Central memory CD8-positive, alpha-beta T cell (primary cell): ENCODE measurements around the gene KCNK6.
A peak's percentile ranks its signal among the peaks of the same experiment; 100 is the strongest.

Experiments
- ATAC-seq: fragments of 150-1000 bp; cut with Tn5 transposase; replicated peaks from 2 replicates; pipeline ENCODE4 v1.10.0; 2022; ENCODE audit warnings: mild to moderate bottlenecking, moderate FRiP score, moderate number of reproducible peaks; ENCODE audit not compliant: poor library complexity, severe bottlenecking; ENCODE audit errors: extremely low read depth
- DNase-seq, 2 donors: peaks; one replicate each; pipeline ENCODE4 v3.0.0; 2021; ENCODE audit warnings: low spot score in 2 of 2
- H3K27ac Mint-ChIP-seq: one replicate; pipeline ENCODE4 v1.8.0; 2022; ENCODE audit warnings: low read depth, mild to moderate bottlenecking, moderate library complexity, mixed read lengths
- H3K27me3 Mint-ChIP-seq: one replicate; pipeline ENCODE4 v1.8.0; 2022; ENCODE audit warnings: mixed read lengths
- H3K36me3 Mint-ChIP-seq: one replicate; pipeline ENCODE4 v1.8.0; 2022; ENCODE audit warnings: mild to moderate bottlenecking, moderate library complexity, mixed read lengths; ENCODE audit not compliant: insufficient read depth
- H3K4me1 Mint-ChIP-seq: one replicate; pipeline ENCODE4 v1.8.0; 2022; ENCODE audit warnings: mixed read lengths
- H3K4me3 Mint-ChIP-seq: one replicate; pipeline ENCODE4 v1.8.0; 2022; ENCODE audit warnings: mild to moderate bottlenecking, moderate library complexity, mixed read lengths
- H3K9me3 Mint-ChIP-seq: one replicate; pipeline ENCODE4 v1.8.0; 2022; ENCODE audit warnings: mixed read lengths

KCNK6 gene

GRCh38 chr19:38304866-38305429, 14.7 kb upstream of the KCNK6 start:
- Mint-ChIP-seq H3K4me3 (no peak overlapping the region), H3K27ac (no peak overlapping the region), H3K27me3 (no peaks in the 10 kb centered on the region), H3K36me3 (peaks cover 5% of the 10 kb centered on the region), H3K9me3 (no peaks in the 10 kb centered on the region), H3K4me1 (peaks cover 5% of the 10 kb centered on the region)
- ATAC-seq, result no peak
- DNase-seq, result no peak

GRCh38 chr19:38306236-38306635, 13.4 kb upstream of the KCNK6 start:
- H3K27ac Mint-ChIP-seq, result no peak overlapping the region
- peaks cover 5% of the 10 kb centered on the region for H3K36me3 Mint-ChIP-seq
- peaks cover 5% of the 10 kb centered on the region for H3K4me1 Mint-ChIP-seq
- no peak overlapping the region for H3K4me3 Mint-ChIP-seq
- no peak for ATAC-seq
- no peaks in the 10 kb centered on the region for H3K9me3 Mint-ChIP-seq
- H3K27me3 Mint-ChIP-seq, result no peaks in the 10 kb centered on the region
- no peak for DNase-seq

DNA sequence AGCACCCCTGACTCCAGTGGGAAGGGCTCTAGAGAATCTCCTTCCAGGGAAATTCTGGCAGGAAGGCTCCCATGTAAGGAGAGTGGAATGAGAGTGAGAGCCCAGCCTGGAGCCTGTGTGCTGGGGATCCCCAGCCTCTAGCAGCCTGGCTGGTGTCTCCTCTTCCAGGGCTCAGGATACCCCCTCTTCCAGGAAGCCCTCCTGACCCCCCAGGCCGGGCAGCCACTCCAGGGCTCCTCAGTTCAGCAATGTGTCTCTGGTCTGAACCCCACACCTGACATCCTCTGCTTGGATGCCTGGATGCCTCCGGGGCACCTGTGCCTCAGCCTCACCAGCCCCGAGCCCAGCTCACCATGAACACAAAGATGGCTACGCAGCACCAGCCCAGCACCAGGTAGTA, 12.6 kb upstream of the KCNK6 start:
- DNase-seq, result no peak
- H3K9me3 Mint-ChIP-seq, result no peaks in the 10 kb centered on the region
- H3K4me1 Mint-ChIP-seq, result peaks cover 5% of the 10 kb centered on the region
- H3K27me3 Mint-ChIP-seq, result no peaks in the 10 kb centered on the region
- H3K4me3 Mint-ChIP-seq, result no peak overlapping the region
- ATAC-seq, result no peak
- H3K36me3 Mint-ChIP-seq, result peaks cover 5% of the 10 kb centered on the region
- no peak overlapping the region for H3K27ac Mint-ChIP-seq

GRCh38 chr19:38307597-38307996, 12.0 kb upstream of the KCNK6 start:
- Mint-ChIP-seq H3K27ac (no peak overlapping the region), H3K27me3 (no peaks in the 10 kb centered on the region), H3K4me1 (peaks cover 5% of the 10 kb centered on the region), H3K4me3 (no peak overlapping the region), H3K9me3 (no peaks in the 10 kb centered on the region), H3K36me3 (peaks cover 5% of the 10 kb centered on the region)
- no peak for DNase-seq
- ATAC-seq, result no peak

GRCh38 chr19:38308006-38308766, 11.5 kb upstream of the KCNK6 start:
- Mint-ChIP-seq H3K27ac (no peak overlapping the region), H3K36me3 (peaks cover 6% of the 10 kb centered on the region), H3K27me3 (no peaks in the 10 kb centered on the region), H3K9me3 (no peaks in the 10 kb centered on the region), H3K4me1 (peaks cover 5% of the 10 kb centered on the region), H3K4me3 (no peak overlapping the region)
- ATAC-seq, result no peak
- no peak for DNase-seq

- H3K4me1 Mint-ChIP-seq, result peaks cover 10% of the 10 kb centered on the region
- DNase-seq, result no peak
- H3K36me3 Mint-ChIP-seq, result peaks cover 9% of the 10 kb centered on the region
- ATAC-seq, result no peak
- no peaks in the 10 kb centered on the region for H3K9me3 Mint-ChIP-seq
- H3K27ac Mint-ChIP-seq, result no peak overlapping the region
- H3K4me3 Mint-ChIP-seq, result no peak overlapping the region
- H3K27me3 Mint-ChIP-seq, result no peaks in the 10 kb centered on the region
Observed at GRCh38 chr19:38308926-38309614, 10.6 kb upstream of the KCNK6 start.

DNA sequence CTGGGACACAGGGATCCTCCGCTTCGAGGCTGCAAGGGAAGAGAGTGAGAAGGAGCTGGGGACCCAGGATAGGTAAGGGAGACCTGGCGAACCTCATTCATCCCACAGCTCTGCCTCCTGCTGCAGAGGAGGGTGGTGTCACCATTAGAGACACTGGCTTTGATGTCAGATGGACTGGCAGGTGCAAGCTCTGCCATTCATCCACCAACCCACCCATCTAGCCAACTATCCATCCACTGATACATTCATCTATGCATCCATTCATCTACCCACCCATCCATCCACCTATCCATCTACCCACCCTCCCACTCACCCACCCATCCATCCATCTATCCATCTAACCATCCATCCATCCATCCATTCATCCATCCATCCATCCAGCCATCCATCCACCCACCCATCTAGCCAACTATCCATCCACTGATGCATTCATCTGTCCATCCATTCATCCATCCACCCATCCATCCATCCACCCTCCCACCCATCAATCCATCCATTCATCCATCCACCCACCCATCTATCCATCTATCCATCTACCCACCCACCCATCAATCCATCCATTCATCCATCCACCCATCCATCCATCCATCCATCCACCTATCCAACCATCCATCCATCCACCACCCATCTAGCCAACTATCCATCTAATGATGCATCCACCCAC, 9.9 kb upstream of the KCNK6 start:
- peaks cover 9% of the 10 kb centered on the region for H3K36me3 Mint-ChIP-seq

DNA sequence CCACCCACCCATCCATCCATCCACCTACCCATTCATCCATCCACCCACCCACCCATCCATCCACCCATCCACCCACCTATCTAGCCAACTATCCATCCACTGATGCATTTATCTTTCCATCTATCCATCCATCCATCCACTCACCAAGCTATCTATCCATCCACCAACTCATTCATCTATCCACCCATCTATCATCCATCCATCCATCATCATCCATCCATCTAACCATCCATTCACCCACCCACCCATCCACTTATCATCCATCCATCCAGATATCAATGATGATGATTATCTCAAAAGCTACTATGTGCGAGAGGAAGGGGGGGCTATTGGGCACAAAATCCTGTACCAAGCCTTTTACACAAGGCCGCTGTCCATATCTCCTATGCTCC, 9.4 kb upstream of the KCNK6 start:
- DNase-seq (no peak), ATAC-seq (no peak)
- Mint-ChIP-seq H3K27ac (no peak overlapping the region), H3K9me3 (no peaks in the 10 kb centered on the region), H3K36me3 (peaks cover 9% of the 10 kb centered on the region), H3K4me3 (no peak overlapping the region), H3K4me1 (peaks cover 14% of the 10 kb centered on the region), H3K27me3 (no peaks in the 10 kb centered on the region)

More for the DNA sequence above, 9.9 kb upstream of the KCNK6 start:
- Mint-ChIP-seq H3K9me3 (no peaks in the 10 kb centered on the region), H3K4me1 (peaks cover 10% of the 10 kb centered on the region), H3K27me3 (no peaks in the 10 kb centered on the region), H3K27ac (no peak overlapping the region), H3K4me3 (no peak overlapping the region)
- DNase-seq, result no peak
- no peak for ATAC-seq

- no peaks in the 10 kb centered on the region for H3K27me3 Mint-ChIP-seq
Observed at GRCh38 chr19:38310986-38311385, 8.7 kb upstream of the KCNK6 start.

DNA sequence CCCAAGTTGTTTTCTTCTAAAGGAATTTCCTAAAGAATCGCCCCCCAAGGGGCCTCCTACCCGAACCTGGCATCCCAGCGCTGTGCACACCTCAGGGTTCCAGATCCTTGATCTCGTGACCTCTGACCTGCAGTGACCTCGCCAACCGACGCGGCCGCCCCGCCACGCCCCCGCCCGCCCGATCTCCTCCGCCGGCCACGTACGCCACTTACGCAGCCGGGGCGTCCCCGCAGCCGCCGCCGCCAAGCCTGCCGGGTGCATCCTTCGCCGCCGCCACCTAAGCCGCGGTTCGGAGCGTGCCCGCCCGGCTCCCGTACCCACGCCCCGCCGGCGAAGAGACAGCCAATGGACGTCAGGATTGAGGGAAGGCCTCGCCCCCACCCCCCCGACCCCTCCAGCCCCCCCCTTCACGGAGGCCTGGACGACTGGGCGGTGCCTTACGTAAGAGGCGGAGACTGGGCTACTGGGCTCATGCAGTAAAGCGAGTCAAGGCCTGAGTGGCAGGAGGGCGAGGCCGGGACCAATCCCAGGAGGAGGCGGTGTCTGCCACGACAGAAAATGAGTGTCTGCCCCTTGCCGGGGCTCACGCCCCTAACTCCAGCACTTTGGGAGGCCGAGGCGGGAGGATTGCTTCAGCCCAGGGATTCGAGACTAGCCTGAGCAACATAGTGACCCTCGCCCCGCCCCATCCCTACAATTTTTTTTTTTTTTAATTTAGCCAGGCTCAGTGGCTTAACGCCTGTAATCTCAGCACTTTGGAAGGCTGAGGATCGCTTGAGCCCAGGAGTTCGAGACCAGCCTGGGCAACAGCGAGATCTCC, 3.8 kb upstream of the KCNK6 start, which contains the start of gene YIF1B:
TSS of gene YIF1B (minus strand) at position 291 of the 820 bp plus-strand sequence. CDS start at position 261, 30 bp downstream.
- Mint-ChIP-seq H3K9me3 (no peaks in the 10 kb centered on the region), H3K4me3 (peak within 1 kb of the TSS; percentile 79), H3K4me1 (peaks cover 45% of the 10 kb centered on the region), H3K27me3 (no peaks in the 10 kb centered on the region), H3K36me3 (peaks cover 11% of the 10 kb centered on the region), H3K27ac (peak within 1 kb of the TSS; percentile 91)
- DNase-seq (peak; percentile 89 to 95), ATAC-seq (peak; percentile 88)

More at GRCh38 chr19:38310986-38311385, 8.7 kb upstream of the KCNK6 start:
- DNase-seq (no peak), ATAC-seq (no peak)
- Mint-ChIP-seq H3K4me3 (no peak overlapping the region), H3K4me1 (peaks cover 16% of the 10 kb centered on the region), H3K36me3 (peaks cover 10% of the 10 kb centered on the region), H3K27ac (no peak overlapping the region), H3K9me3 (no peaks in the 10 kb centered on the region)

DNA sequence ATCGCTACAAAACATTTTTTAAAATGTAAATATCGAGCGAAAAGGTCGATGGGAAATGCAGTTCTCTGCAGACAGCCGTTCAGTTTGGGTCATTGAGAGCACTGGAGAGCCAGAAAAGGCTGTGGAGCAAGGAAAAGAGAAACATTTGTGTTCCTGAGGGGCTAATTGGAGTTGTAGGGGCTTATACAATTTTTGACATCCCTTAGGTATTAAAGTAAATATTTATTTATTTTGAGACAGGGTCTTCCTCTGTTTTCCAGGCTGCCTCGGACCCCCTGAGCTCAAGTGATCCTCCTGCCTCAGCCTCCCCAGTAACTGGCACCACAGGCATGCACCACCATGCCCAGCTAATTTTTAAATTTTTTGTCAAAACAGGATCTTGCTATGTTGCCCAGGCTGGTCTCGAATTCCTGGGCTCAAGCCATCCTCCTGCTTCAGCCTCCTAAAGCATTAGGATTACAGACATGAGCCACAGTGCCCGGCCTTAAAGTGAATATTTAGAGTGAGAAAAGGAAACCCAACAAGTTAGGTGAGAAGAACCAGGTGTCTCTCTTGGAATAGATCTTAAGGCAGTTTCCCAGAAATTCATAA, 3.1 kb upstream of the KCNK6 start:
- peak; percentile 31 for ATAC-seq
- peaks cover 52% of the 10 kb centered on the region for H3K4me1 Mint-ChIP-seq
- peak overlapping the region; percentile 91 for H3K27ac Mint-ChIP-seq

More for the DNA sequence above, 3.1 kb upstream of the KCNK6 start:
- Mint-ChIP-seq H3K27me3 (no peaks in the 10 kb centered on the region), H3K4me3 (peak overlapping the region; percentile 79), H3K36me3 (peaks cover 15% of the 10 kb centered on the region), H3K9me3 (no peaks in the 10 kb centered on the region)
- DNase-seq, result no peak
